Loucy (cell line): ENCODE results near the gene VTN.

Experiments used
- H2AFZ ChIP-seq: fragments of 200-600 bp; sonication (generic); 2 replicates; pipeline ENCODE4 v1.6.0; 2016; ENCODE audit warnings: antibody characterized with exemption, mild to moderate bottlenecking, low read length, moderate library complexity
- H3F3A ChIP-seq: fragments of 200-600 bp; 2 replicates; pipeline ENCODE4 v1.6.0; 2016; ENCODE audit warnings: antibody characterized with exemption, low read depth, mild to moderate bottlenecking
- H3K27me3 ChIP-seq: fragments of 200-600 bp; sonication (generic); 2 replicates; pipeline ENCODE4 v1.6.1; 2014; ENCODE audit warnings: low read length, mild to moderate bottlenecking; ENCODE audit not compliant: insufficient read depth, poor library complexity, severe bottlenecking
- H3K36me3 ChIP-seq: fragments of 200-600 bp; sonication (generic); 2 replicates; pipeline ENCODE4 v1.6.1; 2016; ENCODE audit warnings: low read length; ENCODE audit not compliant: insufficient read depth
- H3K4me1 ChIP-seq: fragments of 200-600 bp; sonication (generic); 2 replicates; pipeline ENCODE4 v1.5.1; 2014; ENCODE audit warnings: low read length, mild to moderate bottlenecking; ENCODE audit not compliant: insufficient read depth, poor library complexity, severe bottlenecking
- H3K4me2 ChIP-seq: fragments of 200-600 bp; sonication (generic); 2 replicates; pipeline ENCODE4 v1.6.0; 2014; ENCODE audit warnings: antibody characterized with exemption, low read length, low read depth, mild to moderate bottlenecking; ENCODE audit not compliant: poor library complexity, severe bottlenecking
- H3K4me3 ChIP-seq: fragments of 200-600 bp; sonication (generic); 2 replicates; pipeline ENCODE4 v1.5.1; 2014; ENCODE audit warnings: low read length, mild to moderate bottlenecking, mixed read lengths; ENCODE audit not compliant: poor library complexity, severe bottlenecking
- H3K79me2 ChIP-seq: fragments of 200-600 bp; sonication (generic); 2 replicates; pipeline ENCODE4 v1.6.1; 2014; ENCODE audit warnings: low read length; ENCODE audit not compliant: insufficient read depth
- H3K9ac ChIP-seq: fragments of 200-600 bp; sonication (generic); 2 replicates; pipeline ENCODE4 v1.6.0; 2014; ENCODE audit warnings: mild to moderate bottlenecking, low read depth, low read length, moderate library complexity; ENCODE audit not compliant: poor library complexity, severe bottlenecking
- H3K9me2 ChIP-seq: fragments of 200-600 bp; sonication (generic); replicated peaks from 2 replicates; pipeline ENCODE4 v1.6.1; 2016; ENCODE audit warnings: low read depth, low read length, mixed read lengths
- H3K9me3 ChIP-seq: fragments of 200-600 bp; sonication (generic); 2 replicates; pipeline ENCODE4 v1.6.1; 2014; ENCODE audit warnings: mild to moderate bottlenecking, antibody characterized with exemption, low read length, low read depth; ENCODE audit not compliant: insufficient read depth
- H4K20me1 ChIP-seq: fragments of 200-600 bp; sonication (generic); 2 replicates; pipeline ENCODE4 v1.6.0; 2014; ENCODE audit warnings: antibody characterized with exemption, low read length, mild to moderate bottlenecking; ENCODE audit not compliant: insufficient read depth, poor library complexity, severe bottlenecking
- EZH2phosphoT487 ChIP-seq: fragments of 200-600 bp; IDR thresholded peaks from 2 replicates; pipeline ENCODE4 v1.6.1; 2018; ENCODE audit warnings: antibody characterized with exemption, mild to moderate bottlenecking, moderate library complexity, borderline replicate concordance
- TF ChIP-seq, protein P1 (sequence below): fragments of 200-600 bp; sonication (generic); conservative IDR thresholded peaks from 2 replicates; pipeline ENCODE4 v1.5.1; 2014; ENCODE audit warnings: mild to moderate bottlenecking, antibody characterized with exemption, low read length

Gene VTN

DNA sequence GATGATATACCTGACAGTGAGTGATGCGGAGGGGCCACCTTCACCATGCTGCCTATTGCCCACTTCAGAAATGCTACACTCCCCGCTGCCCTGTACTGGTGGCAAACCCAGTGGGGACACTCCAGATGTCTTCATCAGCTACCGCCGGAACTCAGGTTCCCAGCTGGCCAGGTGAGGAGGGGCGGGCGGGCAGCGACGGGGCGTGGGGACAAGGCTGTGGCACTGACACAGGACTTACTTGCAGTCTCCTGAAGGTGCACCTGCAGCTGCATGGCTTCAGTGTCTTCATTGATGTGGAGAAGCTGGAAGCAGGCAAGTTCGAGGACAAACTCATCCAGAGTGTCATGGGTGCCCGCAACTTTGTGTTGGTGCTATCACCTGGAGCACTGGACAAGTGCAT, 18.0 kb upstream of the VTN start:
- no peaks in the 10 kb centered on the region for H3K36me3 ChIP-seq
- no peaks in the 10 kb centered on the region for H3K9me3 ChIP-seq
- no peak overlapping the region for H3K4me2 ChIP-seq
- no peaks in the 10 kb centered on the region for H3K9me2 ChIP-seq
- no peaks in the 10 kb centered on the region for H3K27me3 ChIP-seq
- H2AFZ ChIP-seq, result no peak overlapping the region
- no peak overlapping the region for H3K4me3 ChIP-seq
- no peaks in the 10 kb centered on the region for H3K79me2 ChIP-seq
- H3K9ac ChIP-seq, result no peak overlapping the region
- no peak for TF ChIP-seq EZH2phosphoT487
- TF ChIP-seq, protein P1, sequence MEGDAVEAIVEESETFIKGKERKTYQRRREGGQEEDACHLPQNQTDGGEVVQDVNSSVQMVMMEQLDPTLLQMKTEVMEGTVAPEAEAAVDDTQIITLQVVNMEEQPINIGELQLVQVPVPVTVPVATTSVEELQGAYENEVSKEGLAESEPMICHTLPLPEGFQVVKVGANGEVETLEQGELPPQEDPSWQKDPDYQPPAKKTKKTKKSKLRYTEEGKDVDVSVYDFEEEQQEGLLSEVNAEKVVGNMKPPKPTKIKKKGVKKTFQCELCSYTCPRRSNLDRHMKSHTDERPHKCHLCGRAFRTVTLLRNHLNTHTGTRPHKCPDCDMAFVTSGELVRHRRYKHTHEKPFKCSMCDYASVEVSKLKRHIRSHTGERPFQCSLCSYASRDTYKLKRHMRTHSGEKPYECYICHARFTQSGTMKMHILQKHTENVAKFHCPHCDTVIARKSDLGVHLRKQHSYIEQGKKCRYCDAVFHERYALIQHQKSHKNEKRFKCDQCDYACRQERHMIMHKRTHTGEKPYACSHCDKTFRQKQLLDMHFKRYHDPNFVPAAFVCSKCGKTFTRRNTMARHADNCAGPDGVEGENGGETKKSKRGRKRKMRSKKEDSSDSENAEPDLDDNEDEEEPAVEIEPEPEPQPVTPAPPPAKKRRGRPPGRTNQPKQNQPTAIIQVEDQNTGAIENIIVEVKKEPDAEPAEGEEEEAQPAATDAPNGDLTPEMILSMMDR, result no peak
- no peaks in the 10 kb centered on the region for H4K20me1 ChIP-seq
- H3F3A ChIP-seq, result no peaks in the 10 kb centered on the region
- H3K4me1 ChIP-seq, result peaks cover 13% of the 10 kb centered on the region

DNA sequence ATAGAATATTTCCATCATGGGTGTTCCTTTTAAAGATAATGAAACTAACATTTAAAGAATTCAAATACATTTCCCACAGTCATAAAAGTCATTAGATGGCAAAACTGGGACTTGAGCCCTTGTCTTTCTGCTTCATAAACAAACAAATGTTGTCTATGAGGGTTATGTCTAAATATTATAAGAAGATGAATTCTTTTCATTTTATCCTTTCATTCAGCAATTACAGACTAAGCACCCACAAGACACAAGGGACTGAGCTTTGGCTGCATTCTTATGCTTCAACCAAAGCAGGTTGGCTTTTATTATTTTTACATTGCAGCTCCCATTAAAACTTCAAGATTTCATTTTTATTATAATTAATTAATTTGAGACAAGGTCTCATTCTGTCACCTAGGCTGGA, 16.3 kb upstream of the VTN start:
- Histone ChIP-seq H2AFZ (no peak overlapping the region), H3K4me3 (no peak overlapping the region), H3K36me3 (no peaks in the 10 kb centered on the region), H4K20me1 (no peaks in the 10 kb centered on the region), H3K4me1 (peaks cover 13% of the 10 kb centered on the region), H3F3A (no peaks in the 10 kb centered on the region), H3K9ac (no peak overlapping the region), H3K9me3 (no peaks in the 10 kb centered on the region), H3K79me2 (no peaks in the 10 kb centered on the region), H3K27me3 (no peaks in the 10 kb centered on the region), H3K4me2 (peak overlapping the region; percentile 78), H3K9me2 (no peaks in the 10 kb centered on the region)
- TF ChIP-seq, protein P1, result no peak
- no peak for TF ChIP-seq EZH2phosphoT487

DNA sequence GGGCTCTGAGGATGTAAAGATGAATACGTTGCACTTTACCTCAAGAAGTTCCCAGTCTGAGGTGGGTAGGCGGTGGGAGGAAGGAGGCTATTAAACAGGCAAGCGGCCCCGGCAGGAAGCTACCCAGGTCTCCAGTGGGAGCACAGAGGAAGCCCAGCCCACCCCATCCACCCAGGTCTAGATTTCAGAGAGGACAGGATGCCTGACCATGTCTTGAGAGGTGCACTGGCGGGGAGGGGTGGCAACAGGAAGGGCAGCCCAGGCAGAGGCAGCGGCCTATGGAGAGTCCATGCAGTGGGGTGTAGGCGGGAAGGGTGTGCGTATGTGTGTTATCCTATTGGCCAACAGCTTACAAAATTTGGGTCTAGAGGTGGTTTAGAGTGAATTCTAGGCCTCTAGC, 15.3 kb upstream of the VTN start:
- TF ChIP-seq EZH2phosphoT487, result no peak
- TF ChIP-seq, protein P1, result no peak
- H3K36me3 ChIP-seq, result no peaks in the 10 kb centered on the region
- peak overlapping the region; percentile 77 for H3K9ac ChIP-seq
- no peaks in the 10 kb centered on the region for H4K20me1 ChIP-seq
- H2AFZ ChIP-seq, result peak overlapping the region; percentile 91
- no peaks in the 10 kb centered on the region for H3K27me3 ChIP-seq
- no peaks in the 10 kb centered on the region for H3F3A ChIP-seq
- peaks cover 13% of the 10 kb centered on the region for H3K4me1 ChIP-seq
- H3K79me2 ChIP-seq, result no peaks in the 10 kb centered on the region
- H3K4me3 ChIP-seq, result peak overlapping the region; percentile 83
- peak overlapping the region; percentile 78 for H3K4me2 ChIP-seq
- no peaks in the 10 kb centered on the region for H3K9me2 ChIP-seq
- no peaks in the 10 kb centered on the region for H3K9me3 ChIP-seq
